H1 (cell line): ENCODE results near the gene RGL2. TPM values are rescaled to one million over a fixed set of nuclear protein-coding genes. Genes with fewer than 3 reads are reported as not detected.
A peak's percentile ranks its signal among the peaks of the same experiment; 100 is the strongest.

ENCODE experiments used
- CTCF ChIA-PET: fragments of 300-600 bp; sonication (Branson Sonifier 250); formaldehyde crosslinking; loops from one replicate; lab custom pipeline; 2021; ENCODE audit not compliant: partially characterized antibody; lab: Charles Lee
- POLR2A ChIA-PET: fragments of 300-600 bp; sonication (Branson Sonifier 250); formaldehyde crosslinking; loops from one replicate; lab custom pipeline; 2021; ENCODE audit warnings: inconsistent platforms; ENCODE audit not compliant: partially characterized antibody; lab: Charles Lee
- DNase-seq, 2 experiments: peaks; one replicate each; pipeline versions ENCODE4 v3.0.0 to v3.0.0-alpha.2; 2010 to 2022; ENCODE audit warnings: low spot score in 2 of 2, low read depth in 1 of 2, mixed read lengths in 1 of 2
- FAIRE-seq: peaks from 2 replicates; lab custom pipeline; 2011; peaks lifted over from hg19 to GRCh38; lab: Jason Lieb, UNC
- H2AFZ ChIP-seq: 2 replicates; pipeline ENCODE4 v1.8.1; 2012; ENCODE audit warnings: low read length, inconsistent platforms
- H2AK5ac ChIP-seq: 2 replicates; pipeline ENCODE4 v1.6.1; 2013; ENCODE audit warnings: low read depth, low read length
- H2BK120ac ChIP-seq: replicated peaks from 2 replicates; pipeline ENCODE3; 2013; ENCODE audit warnings: low read depth, low read length, inconsistent platforms
- H2BK12ac ChIP-seq: 2 replicates; pipeline ENCODE4 v1.6.1; 2013; ENCODE audit warnings: low read depth, low read length
- H2BK15ac ChIP-seq: 2 replicates; pipeline ENCODE4 v1.6.1; 2013; ENCODE audit warnings: low read length
- H2BK20ac ChIP-seq: 2 replicates; pipeline ENCODE4 v1.6.1; 2013; ENCODE audit warnings: low read length
- H2BK5ac ChIP-seq: 2 replicates; pipeline ENCODE4 v1.6.1; 2013; ENCODE audit warnings: low read depth, low read length
- H3K14ac ChIP-seq: 2 replicates; pipeline ENCODE4 v1.6.1; 2013; ENCODE audit warnings: inconsistent platforms; ENCODE audit not compliant: insufficient read length
- H3K18ac ChIP-seq: 2 replicates; pipeline ENCODE4 v1.6.1; 2013; ENCODE audit warnings: low read length; ENCODE audit errors: extremely low read depth
- H3K23ac ChIP-seq: 2 replicates; pipeline ENCODE4 v1.6.1; 2013; ENCODE audit warnings: inconsistent platforms; ENCODE audit not compliant: insufficient read length
- H3K23me2 ChIP-seq: 2 replicates; pipeline ENCODE4 v1.6.1; 2013; ENCODE audit warnings: low read depth, low read length
- H3K27ac ChIP-seq: 2 replicates; pipeline ENCODE4 v1.6.1; 2011; ENCODE audit warnings: low read depth, low read length, inconsistent platforms
- H3K27me3 ChIP-seq, 4 experiments: replicated peaks in 1 of 4; 1 replicate in 1 of 4; 2 replicates in 3 of 4; pipeline versions ENCODE4 v1.6.1 to v1.8.1; 2011 to 2013; ENCODE audit warnings: low read length in 3 of 4, mild to moderate bottlenecking in 3 of 4, inconsistent platforms in 2 of 4, mixed read lengths in 2 of 4, moderate library complexity in 1 of 4; ENCODE audit not compliant: control insufficient read depth in 3 of 4, insufficient read depth in 3 of 4; ENCODE audit errors: extremely low read depth in 1 of 4
- H3K36me3 ChIP-seq, 4 experiments: 2 replicates each; pipeline versions ENCODE4 v1.6.1 to v1.8.1; 2011 to 2013; ENCODE audit warnings: mild to moderate bottlenecking in 4 of 4, low read length in 3 of 4, moderate library complexity in 2 of 4, control low read depth in 1 of 4, inconsistent platforms in 1 of 4; ENCODE audit not compliant: insufficient read depth in 4 of 4, control insufficient read depth in 2 of 4
- H3K4ac ChIP-seq: replicated peaks from 2 replicates; pipeline ENCODE3; 2013; ENCODE audit warnings: low read length, low read depth, mixed read lengths, inconsistent platforms; ENCODE audit not compliant: insufficient read length
- H3K4me1 ChIP-seq, 4 experiments: replicated peaks in 1 of 4; 1 replicate in 1 of 4; 2 replicates in 3 of 4; pipeline versions ENCODE4 v1.6.1 to v1.8.1; 2011 to 2013; ENCODE audit warnings: low read length in 3 of 4, inconsistent platforms in 2 of 4, mixed read lengths in 1 of 4; ENCODE audit not compliant: insufficient read depth in 4 of 4, control insufficient read depth in 3 of 4
- H3K4me2 ChIP-seq, 2 experiments: 2 replicates each; pipeline versions ENCODE4 v1.6.1 to v1.8.1; 2011 to 2013; ENCODE audit warnings: low read depth in 2 of 2, low read length in 2 of 2, control low read depth in 1 of 2, inconsistent platforms in 1 of 2, mild to moderate bottlenecking in 1 of 2; ENCODE audit not compliant: insufficient read depth in 1 of 2
- H3K4me3 ChIP-seq, 4 experiments: fragments of 200-600, 300-600 bp in 1 of 4; sonication (generic), shearing (Covaris generic), sonication (Bioruptor Twin) in 1 of 4; 2 replicates each; pipeline versions ENCODE4 v1.5.1 to v1.8.1; 2011 to 2016; ENCODE audit warnings: low read length in 4 of 4, low read depth in 3 of 4, control low read depth in 2 of 4, inconsistent platforms in 2 of 4, mild to moderate bottlenecking in 2 of 4, mixed read lengths in 1 of 4, moderate library complexity in 1 of 4; ENCODE audit not compliant: insufficient read depth in 2 of 4; ENCODE audit errors: extremely low read depth in 1 of 4
- H3K56ac ChIP-seq: replicated peaks from 2 replicates; pipeline ENCODE3; 2013; ENCODE audit warnings: low read depth, mild to moderate bottlenecking, mixed read lengths, low read length, inconsistent platforms; ENCODE audit not compliant: insufficient read length
- H3K79me1 ChIP-seq: 2 replicates; pipeline ENCODE4 v1.6.1; 2013; ENCODE audit warnings: low read depth, low read length, control low read depth
- H3K79me2 ChIP-seq, 2 experiments: 2 replicates each; pipeline versions ENCODE4 v1.6.1 to v1.8.1; 2012 to 2013; ENCODE audit warnings: low read length in 2 of 2, mild to moderate bottlenecking in 2 of 2, inconsistent platforms in 1 of 2; ENCODE audit not compliant: insufficient read depth in 2 of 2, control insufficient read depth in 1 of 2
- H3K9ac ChIP-seq, 4 experiments: replicated peaks in 1 of 4; 1 replicate in 1 of 4; 2 replicates in 3 of 4; pipeline versions ENCODE4 v1.6.1 to v1.8.1; 2011 to 2013; ENCODE audit warnings: low read depth in 3 of 4, low read length in 3 of 4, control low read depth in 2 of 4, mild to moderate bottlenecking in 2 of 4, moderate library complexity in 2 of 4, inconsistent platforms in 1 of 4; ENCODE audit errors: extremely low read depth in 1 of 4
- H3K9me3 ChIP-seq, 2 experiments: 2 replicates each; pipeline versions ENCODE4 v1.6.1 to v1.8.1; 2012 to 2013; ENCODE audit warnings: mild to moderate bottlenecking in 2 of 2, moderate library complexity in 2 of 2, control low read depth in 1 of 2, inconsistent platforms in 1 of 2, low read depth in 1 of 2, low read length in 1 of 2, mixed read lengths in 1 of 2; ENCODE audit not compliant: insufficient read depth in 2 of 2
- H4K20me1 ChIP-seq, 2 experiments: replicated peaks in 1 of 2; 2 replicates each; pipeline versions ENCODE3 to v1.8.1; 2011 to 2013; ENCODE audit warnings: inconsistent platforms in 2 of 2, low read length in 2 of 2, mild to moderate bottlenecking in 1 of 2; ENCODE audit not compliant: insufficient read depth in 2 of 2, control insufficient read depth in 1 of 2
- H4K5ac ChIP-seq: 2 replicates; pipeline ENCODE4 v1.6.1; 2013; ENCODE audit warnings: low read length, low read depth, mixed read lengths, inconsistent platforms; ENCODE audit not compliant: insufficient read length
- H4K8ac ChIP-seq: 2 replicates; pipeline ENCODE4 v1.8.0; 2013; ENCODE audit warnings: mild to moderate bottlenecking, moderate library complexity, low read length, inconsistent platforms; ENCODE audit not compliant: insufficient read depth; ENCODE audit errors: extremely low read depth
- H4K91ac ChIP-seq: replicated peaks from 2 replicates; pipeline ENCODE3; 2013; ENCODE audit warnings: low read length, mixed read lengths, inconsistent platforms; ENCODE audit not compliant: insufficient read length
- ASH2L ChIP-seq: fragments of 200-600, 300-600 bp; sonication (generic); IDR thresholded peaks from one replicate; pipeline ENCODE4 v1.7.1; 2017; ENCODE audit warnings: low read length
- BCL11A ChIP-seq, 2 experiments: IDR thresholded peaks; one replicate each; pipeline ENCODE4 v1.6.1; 2011; ENCODE audit warnings: low read depth in 2 of 2, low read length in 2 of 2, mild to moderate bottlenecking in 2 of 2
- CHD1 ChIP-seq: IDR thresholded peaks from 2 replicates; pipeline ENCODE4 v1.6.1; 2012; ENCODE audit warnings: low read depth, low read length, improper control_type of control experiment
- CREB1 ChIP-seq: IDR thresholded peaks from 2 replicates; pipeline ENCODE4 v1.6.1; 2012; ENCODE audit warnings: inconsistent platforms
- HDAC6 ChIP-seq: IDR thresholded peaks from one replicate; pipeline ENCODE4 v1.7.1; 2012; ENCODE audit warnings: low read depth, mild to moderate bottlenecking, inconsistent platforms, low read length, moderate library complexity
- JUN ChIP-seq: IDR thresholded peaks from 2 replicates; pipeline ENCODE4 v1.6.1; 2011; ENCODE audit warnings: low read depth, mild to moderate bottlenecking, improper control_type of control experiment, low read length
- RFX5 ChIP-seq: IDR thresholded peaks from 2 replicates; pipeline ENCODE4 v1.6.1; 2011; ENCODE audit warnings: low read depth, low read length, improper control_type of control experiment, borderline replicate concordance
- SIX5 ChIP-seq: IDR thresholded peaks from 2 replicates; pipeline ENCODE4 v1.6.1; 2011; ENCODE audit warnings: mild to moderate bottlenecking, low read depth, low read length
- SP1 ChIP-seq: IDR thresholded peaks from 2 replicates; pipeline ENCODE4 v1.6.1; 2011; ENCODE audit warnings: low read depth, low read length
- SUZ12 ChIP-seq: fragments of 200-600 bp; sonication (generic); IDR thresholded peaks from 2 replicates; pipeline ENCODE4 v1.6.1; 2012; ENCODE audit warnings: mild to moderate bottlenecking, inconsistent platforms, low read length, moderate library complexity, mixed read lengths
- USF2 ChIP-seq: IDR thresholded peaks from 2 replicates; pipeline ENCODE4 v1.6.1; 2011; ENCODE audit warnings: low read length, improper control_type of control experiment
- WGBS, 2 experiments: shearing (Covaris generic) in 1 of 2; methylation state at CpG; one replicate each; pipeline versions ENCODE4 v1.1.6 to v1.1.7; 2013 to 2015; ENCODE audit warnings: low lambda C conversion rate in 2 of 2, mixed read lengths in 2 of 2, inconsistent platforms in 1 of 2, low coverage in 1 of 2, missing lambda C conversion rate in 1 of 2; ENCODE audit not compliant: insufficient replicate concordance in 2 of 2, insufficient coverage in 1 of 2, insufficient read length in 1 of 2; ENCODE audit errors: extremely low coverage in 1 of 2, missing lambda C conversion rate in 1 of 2; 5-methylcytosine and 5-hydroxymethylcytosine counted together
- polyA plus RNA-seq, 7 experiments: library from polyadenylated mRNA; depleted of rRNA in 3 of 7; stranded (reverse) in 5 of 7; unstranded in 2 of 7; fragments of >200 nt in 5 of 7; fragments of 200-250 nt in 2 of 7; gene quantifications; 1 replicate in 5 of 7; 2 replicates in 1 of 7; 4 replicates in 1 of 7; pipeline versions ENCODE4 v1.2.1 to v1.2.3, GENCODE V29; 2011 to 2013; ENCODE audit warnings: missing spikeins in 2 of 7, mixed read lengths in 2 of 7
- total RNA-seq: library from RNA; stranded (reverse); fragmentation: NEBNext Ultra II Directional; extraction: Animal tissue kit (Norgen Biotek cat#: 25700); gene quantifications from 2 replicates; pipeline ENCODE4 v1.2.1, GENCODE V29; 2021

The RGL2 gene
- total and polyA plus RNA-seq, 2 of the 8 experiments (the other 6 are each of a cell fraction or from before 2014, with no cell fraction given) = 58.1 to 80.3 TPM

GRCh38 chr6:33299237-33299944, 649 bp upstream of the RGL2 start:
- H3K27me3 ChIP-seq = no peaks in the 10 kb centered on the region
- peak overlapping the region; percentile 93 for H4K5ac ChIP-seq
- peak overlapping the region; percentile 95 for H3K18ac ChIP-seq
- H2AK5ac ChIP-seq = no peak overlapping the region
- peak overlapping the region; percentile 19 for H2BK120ac ChIP-seq
- H2BK5ac ChIP-seq = peak overlapping the region; percentile 95
- peak overlapping the region; percentile 76 to 99 (median 94) for H3K4me3 ChIP-seq
- H3K4me2 ChIP-seq = peak overlapping the region; percentile 34 to 97
- 1% methylated on average over 54 of the region's 54 CpGs; no CpG with 5 or more reads in 1 of the 2 experiments for WGBS, 2 experiments
- peak overlapping the region; percentile 63 to 91 (median 76) for H3K9ac ChIP-seq
- peak overlapping the region; percentile 80 for H3K4ac ChIP-seq
- DNase-seq (peak in 1 of 2 experiments; percentile 90), FAIRE-seq (no peak)
- no peak overlapping the region for H3K14ac ChIP-seq
- peaks cover 0 to under 1% (median 0%) of the 10 kb centered on the region in 4 experiments; a peak in 4 of 8 replicates for H3K36me3 ChIP-seq
- peak overlapping the region; percentile 81; the same call in 1 of the 2 replicates for H2BK15ac ChIP-seq
- no peak overlapping the region for H3K23ac ChIP-seq
- H2BK12ac ChIP-seq = 0 out of 2 replicates have a peak overlapping the region, but pooled peaks have one; percentile 39
- H3K23me2 ChIP-seq = peaks cover 16% of the 10 kb centered on the region
- peaks cover 0 to 25% of the 10 kb centered on the region in 2 experiments; a peak in 2 of 4 replicates for H3K79me2 ChIP-seq
- ChIA-PET POLR2A (interaction anchor here (0.7 to 16.7 kb wide), 23 partner anchors 9 to 330 kb away, joined by 3 to 337 read pairs (median 4); partner anchors contain the start of genes B3GALT4, COL11A2, PFDN6 and RPS18), CTCF (interaction anchor here (0.7 to 6.2 kb wide), 13 partner anchors 9 to 1214 kb away, joined by 3 to 77 read pairs (median 4); partner anchors contain the start of genes B3GALT4, PFDN6, RPS18 and TAPBP)
- H3K56ac ChIP-seq = peak overlapping the region; percentile 87
- peak overlapping the region; percentile 74; the same call in 1 of the 2 replicates for H4K8ac ChIP-seq
- H3K79me1 ChIP-seq = peaks cover 9% of the 10 kb centered on the region; the same call in 1 of the 2 replicates
- no peak overlapping the region for H2BK20ac ChIP-seq
- no peaks in the 10 kb centered on the region for H3K9me3 ChIP-seq
- peak overlapping the region; percentile 77; the same call in 1 of the 2 replicates for H2AFZ ChIP-seq
- peak overlapping the region; percentile 79 for H3K27ac ChIP-seq
- peaks cover 0 to 6% (median 4%) of the 10 kb centered on the region in 4 experiments; a peak in 6 of 7 replicates for H3K4me1 ChIP-seq
- H4K91ac ChIP-seq = peak overlapping the region; percentile 50
- H4K20me1 ChIP-seq = peaks cover 0 to 2% of the 10 kb centered on the region in 2 experiments
- TF ChIP-seq SP1 = peak; percentile 96
- no peak for TF ChIP-seq SUZ12
- no peak for TF ChIP-seq SIX5
- TF ChIP-seq CHD1 = no peak
- TF ChIP-seq JUN = no peak
- 0 out of 2 replicates have a peak, but pooled peaks have one; percentile 29 for TF ChIP-seq RFX5
- TF ChIP-seq ASH2L = no peak
- TF ChIP-seq BCL11A (IDR thresholded peaks at IDR 0.05; ENCODE audit: low read depth in 2 of 2, low read length in 2 of 2) = no peak
- no peak for TF ChIP-seq HDAC6
- no peak for TF ChIP-seq USF2
- peak; percentile 6 for TF ChIP-seq CREB1
